GM18511 (cell line): ENCODE results near the gene EMB.
"Not testable (repeated sequence)": the region's sequence is repeated elsewhere in the genome, so short reads cannot be mapped to it uniquely, and the experiment has no call there.

Experiments used
- ATAC-seq: cut with Tn5 transposase; IDR thresholded peaks from one replicate; pipeline ENCODE4 v1.9.1; 2021; ENCODE audit warnings: mild to moderate bottlenecking, moderate library complexity; ENCODE audit not compliant: unreplicated experiment

The EMB gene

DNA sequence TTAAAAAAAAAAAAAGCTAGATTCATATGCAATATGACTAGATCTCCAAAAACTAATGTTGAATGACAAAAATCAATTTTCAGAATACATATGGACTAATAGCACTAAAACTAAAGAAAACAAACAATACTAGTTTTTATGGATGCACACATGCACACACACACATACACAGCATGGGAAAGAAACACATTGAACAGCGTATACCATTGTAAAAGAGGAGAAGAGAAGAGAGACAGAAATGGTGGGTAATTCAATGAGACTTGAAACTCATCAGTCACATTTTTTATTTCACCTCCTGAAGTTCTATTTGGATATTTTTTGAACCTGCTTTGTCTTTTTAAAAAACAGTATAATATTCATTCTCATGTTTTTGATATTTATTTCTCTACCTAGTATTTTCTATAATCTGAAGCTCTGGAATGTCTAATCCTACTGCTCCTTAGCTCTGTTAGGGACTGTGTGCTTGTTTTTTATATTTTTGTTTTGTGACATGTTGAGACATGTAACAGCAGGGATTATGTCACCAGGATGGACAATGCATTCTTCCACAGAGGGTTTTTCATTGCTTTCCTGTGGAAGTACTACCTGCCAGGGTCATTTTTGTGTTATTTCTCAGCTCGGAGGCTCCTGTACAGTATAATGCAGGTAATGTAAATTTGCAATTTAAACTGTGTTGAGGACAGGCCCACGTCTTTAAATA is 17.8 kb downstream of the EMB start:
- ATAC-seq, result not testable (repeated sequence)

DNA sequence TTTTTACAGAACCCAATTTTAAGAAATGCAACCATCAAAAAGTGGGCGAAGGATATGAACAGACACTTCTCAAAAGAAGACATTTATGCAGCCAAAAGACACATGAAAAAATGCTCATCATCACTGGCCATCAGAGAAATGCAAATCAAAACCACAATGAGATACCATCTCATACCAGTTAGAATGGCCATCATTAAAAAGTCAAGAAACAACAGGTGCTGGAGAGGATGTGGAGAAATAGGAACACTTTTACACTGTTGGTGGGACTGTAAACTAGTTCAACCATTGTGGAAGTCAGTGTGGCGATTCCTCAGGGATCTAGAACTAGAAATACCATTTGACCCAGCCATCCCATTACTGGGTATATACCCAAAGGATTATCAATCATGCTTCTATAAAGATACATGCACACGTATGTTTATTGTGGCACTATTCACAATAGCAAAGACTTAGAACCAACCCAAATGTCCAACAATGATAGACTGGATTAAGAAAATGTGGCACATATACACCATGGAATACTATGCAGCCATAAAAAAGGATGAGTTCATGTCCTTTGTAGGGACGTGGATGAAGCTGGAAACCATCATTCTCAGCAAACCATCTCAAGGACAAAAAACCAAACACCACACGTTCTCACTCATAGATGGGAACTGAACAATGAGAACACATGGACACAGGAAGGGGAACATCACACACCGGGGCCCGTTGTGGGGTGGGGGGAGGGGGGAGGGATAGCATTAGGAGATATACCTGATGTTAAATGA is 19.7 kb downstream of the EMB start:
- ATAC-seq, result not testable (repeated sequence)

DNA sequence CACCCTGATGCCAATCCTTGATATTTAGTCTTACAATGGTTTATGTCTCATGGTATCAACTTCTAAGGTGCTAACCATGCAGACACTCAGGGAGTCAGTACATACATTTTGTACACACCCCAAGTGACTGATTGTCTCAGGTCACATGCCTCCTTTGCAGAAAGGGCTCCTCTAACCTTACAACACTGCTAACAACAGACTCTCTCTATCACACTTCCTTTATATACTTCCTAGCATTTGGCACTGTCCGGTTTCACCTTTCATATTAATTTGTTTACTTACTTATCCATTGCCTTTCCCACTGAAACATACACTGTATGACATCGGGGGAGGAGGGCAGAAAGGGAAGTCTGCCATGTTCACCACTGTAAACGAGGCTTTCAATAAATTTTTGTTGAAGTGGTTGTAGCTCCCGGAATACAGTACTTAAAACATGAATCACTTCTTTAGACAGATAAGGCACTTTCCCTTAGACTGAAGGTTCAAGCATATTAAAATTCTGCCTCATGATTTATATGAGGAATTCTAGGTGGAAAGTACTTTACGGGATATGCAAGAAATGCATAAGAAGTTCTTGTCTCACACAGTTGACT is 20.6 kb downstream of the EMB start:
- ATAC-seq, result no peak

DNA sequence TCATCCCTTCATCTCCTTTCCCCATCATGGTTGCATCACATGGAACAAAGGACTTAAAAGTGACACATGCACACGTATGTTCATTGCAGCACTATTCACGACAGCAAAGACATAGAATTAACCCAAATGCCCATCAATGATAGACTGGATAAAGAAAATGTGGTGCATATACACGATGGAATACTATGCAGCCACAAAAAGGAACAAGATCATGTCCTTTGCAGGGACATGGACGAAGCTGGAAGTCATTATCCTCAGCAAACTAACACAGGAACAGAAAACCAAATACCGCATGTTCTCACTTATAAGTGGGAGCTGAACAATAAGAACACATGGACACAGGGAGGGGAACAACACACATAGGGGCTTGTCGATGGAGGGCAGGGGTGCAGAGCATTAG is 21.4 kb downstream of the EMB start:
- ATAC-seq, result not testable (repeated sequence)

DNA sequence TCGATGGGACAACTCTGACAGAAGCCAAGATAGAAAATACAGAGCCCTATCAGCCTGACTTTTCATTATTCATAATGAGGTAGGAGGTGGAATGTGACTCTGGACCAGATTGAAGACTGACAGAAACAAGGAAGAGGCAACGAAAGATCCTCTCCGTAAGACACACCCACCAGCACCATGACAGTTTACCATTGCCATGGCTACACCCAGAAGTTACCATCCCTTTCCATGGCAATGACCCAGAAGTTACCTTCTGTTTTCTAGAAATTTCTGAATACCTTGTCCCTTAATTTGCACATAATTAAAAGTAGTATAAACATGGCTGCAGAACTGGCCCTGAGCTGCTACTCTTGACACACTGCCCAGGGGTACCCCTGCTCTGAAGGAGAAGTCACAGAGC is 24.5 kb downstream of the EMB start:
- ATAC-seq, result not testable (repeated sequence)

DNA sequence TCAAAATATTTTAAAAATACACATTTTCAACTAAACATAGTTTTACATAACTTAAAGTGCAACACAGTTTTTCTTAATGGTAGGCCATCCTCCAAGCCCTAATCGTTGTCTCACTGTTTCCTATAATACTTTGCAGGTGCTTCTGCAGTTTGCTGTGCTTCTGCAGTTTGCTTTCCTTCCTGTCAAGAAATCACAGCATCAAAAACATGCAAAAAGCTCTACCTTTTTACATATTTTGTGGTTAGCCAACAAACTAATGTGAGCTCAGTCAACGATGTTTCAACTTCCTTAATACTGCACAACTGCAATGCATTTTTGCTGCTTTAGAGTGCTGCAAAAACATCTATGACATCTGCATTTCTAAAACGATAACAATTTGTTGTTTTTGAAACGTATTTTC is 25.2 kb downstream of the EMB start:
- ATAC-seq, result peak; percentile 93

DNA sequence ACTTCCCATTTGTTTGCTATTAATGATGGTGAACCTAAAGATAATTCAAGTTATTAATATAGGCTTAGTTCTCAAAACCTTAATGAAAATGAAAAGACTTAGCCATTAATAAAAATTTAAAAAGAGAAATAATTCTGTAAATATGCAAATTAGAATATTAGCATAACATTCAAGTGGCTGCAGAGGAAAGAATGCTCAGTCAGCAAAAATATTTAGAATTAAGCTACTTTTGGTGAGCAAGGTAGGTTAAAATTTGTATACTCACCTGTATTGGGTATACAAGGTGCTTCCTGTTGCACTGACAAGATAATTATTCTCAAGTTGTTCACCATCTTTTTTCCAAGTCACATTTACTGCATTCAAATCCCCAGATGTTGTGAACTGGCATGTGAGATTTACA is 30.2 kb downstream of the EMB start:
- not testable (repeated sequence) for ATAC-seq

DNA sequence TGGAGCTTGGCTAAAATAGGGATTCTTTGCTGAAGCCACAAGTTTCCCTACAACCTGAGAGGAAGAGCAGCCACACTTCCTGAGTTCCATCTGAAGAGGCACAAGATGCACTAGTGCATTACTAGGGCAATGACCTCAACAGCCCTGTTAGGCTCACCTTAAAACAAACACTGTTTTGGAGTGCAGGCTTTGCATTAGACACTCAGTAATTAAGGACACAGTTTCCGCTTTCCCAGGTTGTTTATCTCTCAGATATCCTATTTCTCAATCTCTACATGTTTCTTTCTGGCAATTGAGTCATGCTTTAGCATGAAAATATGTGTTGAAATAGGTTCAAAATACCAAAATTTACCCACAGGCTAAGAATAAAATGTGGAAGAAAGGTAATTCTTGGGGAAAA is 34.2 kb downstream of the EMB start:
- no peak for ATAC-seq

DNA sequence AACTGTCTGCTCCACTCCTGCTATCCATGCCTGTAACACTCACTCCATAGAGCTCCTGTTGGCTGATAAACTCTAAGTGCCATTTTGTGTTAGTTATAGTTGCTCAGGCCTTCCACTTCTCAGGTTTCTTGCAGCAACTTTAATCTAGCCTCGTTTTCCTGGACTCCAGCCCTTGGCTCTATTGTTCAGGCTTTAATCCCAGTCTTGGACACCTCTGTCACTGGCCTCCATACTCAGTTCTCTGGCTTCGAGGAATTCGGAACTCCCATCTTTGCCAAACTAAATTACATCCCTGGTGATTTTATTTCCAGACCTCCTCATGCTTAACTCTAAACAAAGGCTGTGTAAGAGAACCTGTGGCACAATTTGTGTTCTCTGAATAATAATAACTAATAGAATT is 39.8 kb downstream of the EMB start:
- no peak for ATAC-seq

DNA sequence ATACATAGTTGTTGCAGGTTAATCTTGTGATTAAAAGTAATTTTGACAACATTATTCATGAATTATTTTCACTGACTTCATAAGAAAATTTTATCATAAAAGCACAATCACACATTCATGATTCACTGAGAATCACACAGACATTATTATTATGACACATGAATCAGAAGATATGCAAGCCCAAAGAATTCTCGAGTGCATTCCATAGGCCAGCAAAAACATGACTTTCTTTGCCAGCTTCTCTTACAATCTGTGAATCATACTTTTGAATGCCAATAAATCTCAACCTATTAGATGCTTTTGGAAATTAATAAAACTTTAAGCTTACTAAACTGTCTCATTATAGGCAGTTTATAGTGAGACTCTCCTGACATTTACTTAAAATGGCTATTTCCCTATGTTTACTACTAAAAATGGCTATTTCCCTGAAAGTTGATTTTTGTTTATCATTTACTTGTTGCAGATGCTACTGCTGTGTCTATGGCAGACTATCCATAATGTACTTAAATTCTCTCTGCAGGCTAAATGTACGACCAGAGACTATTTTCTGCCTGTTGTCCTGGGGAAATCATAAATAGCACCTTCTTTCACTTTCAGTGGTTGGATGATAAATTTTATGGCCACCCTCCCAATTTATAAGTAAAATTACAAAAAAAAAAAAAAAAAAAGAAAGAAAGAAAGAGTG is 47.0 kb downstream of the EMB start:
- not testable (repeated sequence) for ATAC-seq

DNA sequence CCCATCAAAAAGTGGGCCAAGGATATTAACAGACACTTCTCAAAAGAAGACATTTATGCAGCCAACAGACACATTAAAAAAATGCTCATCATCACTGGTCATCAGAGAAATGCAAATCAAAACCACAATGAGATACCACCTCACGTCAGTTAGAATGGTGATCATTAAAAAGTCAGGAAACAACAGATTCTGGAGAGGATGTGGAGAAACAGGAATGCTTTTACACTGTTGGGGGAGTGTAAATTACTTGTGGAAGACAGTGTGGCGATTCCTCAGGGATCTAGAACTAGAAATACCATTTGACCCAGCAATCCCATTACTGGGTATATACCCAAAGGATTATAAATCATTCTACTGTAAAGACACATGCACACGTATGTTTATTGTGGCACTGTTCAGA is 48.8 kb downstream of the EMB start:
- not testable (repeated sequence) for ATAC-seq

DNA sequence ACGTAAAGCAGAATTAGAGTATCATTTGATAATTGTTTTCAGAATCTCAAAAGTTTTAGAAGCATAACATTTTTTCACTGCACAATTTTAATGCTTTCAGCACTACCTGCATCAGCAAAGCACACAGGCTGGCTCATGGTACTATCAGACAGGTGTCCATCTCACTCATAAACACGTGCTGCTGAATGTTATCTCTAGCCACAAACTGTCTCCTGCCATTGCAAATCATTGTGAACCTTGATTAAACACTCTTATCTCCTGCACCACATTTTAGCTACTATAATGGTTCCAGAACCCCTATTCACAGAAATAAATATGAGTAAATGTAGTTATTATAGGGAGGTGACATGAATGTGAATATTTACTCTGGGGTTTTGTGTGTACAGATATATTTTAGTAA is 56.7 kb downstream of the EMB start:
- not testable (repeated sequence) for ATAC-seq

DNA sequence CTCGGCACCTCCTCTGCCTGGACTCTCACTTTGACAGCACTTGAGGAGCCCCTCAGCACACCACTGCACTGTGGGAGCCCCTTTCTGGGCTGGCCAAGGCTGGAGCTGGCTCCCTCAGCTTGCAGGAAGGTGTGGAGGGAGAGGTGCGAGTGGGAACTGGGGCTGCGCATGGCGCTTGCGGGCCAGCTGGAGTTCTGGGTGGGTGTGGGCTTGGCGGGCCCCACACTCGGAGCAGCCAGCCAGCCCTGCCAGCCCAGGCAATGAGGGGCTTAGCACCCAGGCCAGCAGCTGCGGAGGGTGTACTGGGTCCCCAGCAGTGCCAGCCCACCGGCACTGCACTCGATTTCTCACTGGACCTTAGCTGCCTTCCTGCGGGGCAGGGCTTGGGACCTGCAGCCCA is 64.4 kb downstream of the EMB start:
- not testable (repeated sequence) for ATAC-seq

DNA sequence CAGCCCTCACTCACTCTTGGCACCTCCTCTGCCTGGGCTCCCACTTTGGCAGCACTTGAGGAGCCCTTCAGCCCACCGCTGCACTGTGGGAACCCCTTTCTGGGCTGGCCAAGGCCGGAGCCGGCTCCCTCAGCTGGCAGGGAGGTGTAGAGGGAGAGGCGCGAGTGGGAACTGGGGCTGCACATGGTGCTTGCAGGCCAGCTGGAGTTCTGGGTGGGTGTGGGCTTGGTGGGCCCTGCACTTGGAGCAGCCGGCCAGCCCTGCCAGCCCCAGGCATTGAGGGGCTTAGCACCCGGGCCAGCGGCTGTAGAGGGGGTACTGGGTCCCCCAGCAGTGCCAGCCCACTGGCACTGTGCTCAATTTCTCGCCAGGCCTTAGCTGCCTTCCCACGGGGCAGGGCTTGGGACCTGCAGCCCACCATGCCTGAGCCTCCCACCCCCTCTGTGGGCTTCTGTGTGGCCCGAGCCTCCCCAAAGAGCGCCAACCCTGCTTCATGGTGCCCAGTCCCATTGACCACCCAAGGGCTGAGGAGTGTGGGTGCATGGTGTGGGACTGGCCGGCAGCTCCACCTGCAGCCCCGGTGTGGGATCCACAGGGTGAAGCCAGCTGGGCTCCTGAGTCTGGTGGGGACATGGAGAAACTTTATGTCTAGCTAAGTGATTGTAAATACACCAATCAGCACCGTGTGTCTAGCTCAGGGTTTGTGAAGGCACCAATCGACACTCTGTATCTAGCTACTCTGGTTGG is 71.6 kb downstream of the EMB start:
- ATAC-seq, result not testable (repeated sequence)

DNA sequence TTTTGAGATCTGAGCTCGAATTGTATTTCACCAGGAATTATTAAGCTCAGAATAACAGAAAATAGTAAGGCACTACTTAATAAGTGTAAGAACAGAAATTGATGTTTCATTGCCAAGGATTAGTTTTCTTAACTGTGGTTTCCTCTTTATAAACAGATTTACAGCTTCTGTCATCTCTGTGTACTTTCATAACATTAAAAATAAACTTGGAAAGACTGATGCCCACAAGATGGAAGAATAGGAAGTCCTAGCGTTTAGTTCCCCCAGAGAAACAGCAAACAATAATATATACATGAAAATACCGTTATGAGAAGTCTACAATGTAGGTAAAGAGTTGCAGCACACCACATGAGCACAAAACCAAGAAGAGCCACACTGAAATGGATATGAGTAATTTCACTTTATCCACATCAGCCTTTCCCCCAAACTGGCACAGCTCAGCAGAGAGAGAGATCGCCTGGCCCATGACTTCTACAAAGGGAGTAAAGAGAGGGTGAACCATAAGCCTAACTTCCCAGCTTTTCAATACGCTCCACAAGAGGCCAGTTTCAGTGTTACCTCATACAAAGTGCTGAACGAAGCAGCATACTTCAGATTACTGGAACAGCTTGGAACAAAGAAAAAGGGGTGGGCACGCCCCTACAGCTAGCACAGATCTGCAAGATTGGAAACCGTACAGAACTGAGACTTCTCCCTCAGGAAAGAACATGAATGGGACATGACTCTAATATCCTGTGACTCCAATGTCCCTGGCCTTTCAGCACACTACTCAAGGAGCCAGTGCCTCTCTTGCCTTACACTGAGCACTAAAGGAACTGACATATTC is 75.4 kb downstream of the EMB start:
- ATAC-seq, result no peak

DNA sequence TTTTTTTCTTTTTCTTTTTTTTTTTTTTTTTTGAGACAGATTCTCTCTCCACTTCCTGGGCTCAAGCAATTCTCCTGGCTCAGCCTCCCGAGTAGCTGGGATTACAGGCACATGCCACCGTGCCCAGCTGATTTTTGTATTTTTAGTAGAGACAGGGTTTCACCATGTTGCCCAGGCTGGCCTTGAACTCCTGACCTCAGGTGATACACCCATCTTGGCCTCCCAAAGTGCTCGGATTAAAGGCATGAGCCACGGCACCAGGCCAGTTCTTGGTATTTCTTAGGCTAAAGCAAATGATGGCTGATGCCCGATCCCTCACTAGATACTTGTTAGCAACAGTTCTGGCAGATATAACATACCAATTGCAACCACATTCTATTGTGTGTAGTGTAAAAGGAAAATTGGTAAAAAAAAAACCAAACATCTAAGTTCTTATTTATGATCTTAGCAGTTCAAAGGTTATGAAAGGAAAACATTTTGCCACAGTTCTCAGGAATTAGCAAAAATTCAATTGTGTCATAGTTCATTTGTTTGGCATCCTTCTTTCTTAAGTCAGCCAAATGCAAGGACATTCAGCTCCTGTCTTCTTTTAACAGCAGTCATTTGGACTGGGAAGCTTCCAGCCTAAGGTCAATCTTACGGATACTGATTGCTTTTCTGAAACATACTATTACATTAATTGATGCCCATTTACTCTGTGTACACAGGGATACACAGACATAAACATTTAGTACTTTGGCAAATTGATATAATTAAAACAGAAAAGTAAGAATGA is 76.4 kb downstream of the EMB start:
- not testable (repeated sequence) for ATAC-seq

DNA sequence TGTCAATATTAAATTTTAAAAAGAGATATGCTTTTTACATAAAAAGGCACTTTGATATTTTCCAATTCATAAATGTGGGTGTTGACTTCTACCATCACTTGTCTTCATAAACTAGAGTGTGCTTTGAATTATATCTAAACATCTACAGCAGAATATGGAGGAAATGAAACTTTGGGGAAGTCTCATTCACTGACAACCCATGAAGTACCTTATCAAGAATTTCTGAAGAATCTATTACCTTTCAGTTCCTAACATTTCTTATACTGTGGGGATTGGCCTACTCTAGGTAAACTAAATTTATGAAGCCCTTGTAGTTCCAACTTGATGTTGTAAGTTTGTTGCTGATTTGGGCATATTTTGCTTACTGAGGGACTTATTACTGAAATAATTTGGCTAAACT is 81.9 kb downstream of the EMB start:
- ATAC-seq, result no peak

DNA sequence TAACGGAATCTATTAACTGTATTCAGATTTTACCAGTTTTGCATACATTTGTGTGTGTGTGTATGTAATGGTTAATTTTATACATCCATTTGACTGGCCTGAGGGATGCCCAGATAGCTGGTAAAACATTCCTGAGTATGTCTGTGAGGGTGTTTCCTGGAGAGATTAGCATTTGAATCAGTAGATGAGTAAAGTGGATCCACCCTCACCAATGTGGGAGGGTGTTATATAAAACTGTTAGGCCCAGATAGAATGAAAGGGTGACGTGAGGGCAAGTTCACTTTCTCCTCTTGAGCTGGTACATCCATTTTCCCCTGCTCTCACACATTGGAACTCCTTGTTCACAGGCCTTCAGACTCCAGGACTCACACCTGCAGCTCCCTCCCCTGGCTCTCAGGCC is 88.7 kb downstream of the EMB start:
- no peak for ATAC-seq
